ENCODE data around the gene DUSP12. TPM values are rescaled to one million over a fixed set of nuclear protein-coding genes. Genes with fewer than 3 reads are reported as not detected.

Gene DUSP12
- total RNA-seq, 1 donor from 2014 or later = 22.7 TPM

GRCh38 chr1:161799792-161800191 is 50.2 kb downstream of the DUSP12 start:
- intact Hi-C loops (cut with DNase I) = no loop called here
- no peak for DNase-seq (ENCODE audit: low spot score)
- no peak for ATAC-seq

GRCh38 chr1:161801955-161802354 is 52.4 kb downstream of the DUSP12 start:
- no peak for DNase-seq (ENCODE audit: low spot score)
- intact Hi-C loops (cut with DNase I) = no loop called here
- no peak for ATAC-seq

GRCh38 chr1:161803181-161803580 is 53.6 kb downstream of the DUSP12 start:
- intact Hi-C loops (cut with DNase I) = no loop called here

GRCh38 chr1:161805399-161806197 is 56.0 kb downstream of the DUSP12 start:
- DNase-seq (ENCODE audit: low spot score) (no peak), ATAC-seq (no peak)
- intact Hi-C loops (cut with DNase I) = no loop called here

More at GRCh38 chr1:161803181-161803580, 53.6 kb downstream of the DUSP12 start:
- DNase-seq (ENCODE audit: low spot score) (no peak), ATAC-seq (no peak)

Other genes with a start within 250 kb of the DUSP12 start
- gene FCGR2A, start 244.3 kb upstream of the DUSP12 start, total RNA-seq = 100 TPM
- gene HSPA6, start 225.2 kb upstream of the DUSP12 start, total RNA-seq = 13.4 TPM
- 48.8 TPM for gene FCGR3A, start 200.0 kb upstream of the DUSP12 start, total RNA-seq
- gene FCGR3B, start 118.6 kb upstream of the DUSP12 start, total RNA-seq = 20.7 TPM
- gene FCGR2B, start 86.6 kb upstream of the DUSP12 start, total RNA-seq = 30.2 TPM
- 0.49 TPM for gene FCRLA, start 42.6 kb upstream of the DUSP12 start, total RNA-seq
- gene FCRLB, start 28.2 kb upstream of the DUSP12 start, total RNA-seq = 4.9 TPM
- 29.1 TPM for gene ATF6, start 16.5 kb downstream of the DUSP12 start, total RNA-seq